ENCODE results near the gene TEAD4. TPM values are rescaled to one million over a fixed set of nuclear protein-coding genes. Genes with fewer than 3 reads are reported as not detected.

Gene TEAD4
- total RNA-seq, 1 experiment from 2014 or later = 33.8 TPM

GRCh38 chr12:3010214-3010930 is 51.2 kb downstream of the TEAD4 start:
- BruUV-seq (replicated peaks) = no TSS peak
- H3K4me3 Mint-ChIP-seq (ENCODE audit: unreplicated experiment) = no peak overlapping the region
- ChIA-PET POLR2A (no interaction called here), CTCF (no interaction called here)
- H3K9me3 Mint-ChIP-seq (ENCODE audit: unreplicated experiment) = no peaks in the 10 kb centered on the region
- H3K4me1 Mint-ChIP-seq (ENCODE audit: insufficient read depth, unreplicated experiment) = no peaks in the 10 kb centered on the region
- no peaks in the 10 kb centered on the region for H3K27me3 Mint-ChIP-seq (ENCODE audit: insufficient read depth, unreplicated experiment)
- H3K36me3 Mint-ChIP-seq (ENCODE audit: insufficient read depth, unreplicated experiment) = peaks cover 28% of the 10 kb centered on the region
- TF ChIP-seq CTCF (IDR thresholded peaks at IDR 0.05; ENCODE audit: unreplicated experiment) = no peak
- intact Hi-C loops (cut with micrococcal nuclease) = no loop called here
- no peak for DNase-seq (ENCODE audit: unreplicated experiment)
- no peak overlapping the region for H3K27ac Mint-ChIP-seq (ENCODE audit: low read depth, unreplicated experiment)

- Mint-ChIP-seq H3K9me3 (ENCODE audit: unreplicated experiment) (no peaks in the 10 kb centered on the region), H3K4me1 (ENCODE audit: insufficient read depth, unreplicated experiment) (no peaks in the 10 kb centered on the region), H3K27ac (ENCODE audit: low read depth, unreplicated experiment) (no peak overlapping the region), H3K36me3 (ENCODE audit: insufficient read depth, unreplicated experiment) (peaks cover 19% of the 10 kb centered on the region), H3K27me3 (ENCODE audit: insufficient read depth, unreplicated experiment) (no peaks in the 10 kb centered on the region), H3K4me3 (ENCODE audit: unreplicated experiment) (no peak overlapping the region)
- no peak for DNase-seq (ENCODE audit: unreplicated experiment)
- BruUV-seq (replicated peaks) = no TSS peak
- ChIA-PET CTCF (interaction anchor here (0.6 to 1.9 kb wide), 4 partner anchors 8 to 258 kb away, joined by 3 to 8 read pairs (median 4); no protein-coding TSS in a partner anchor), POLR2A (interaction anchor here (0.7 kb wide), 1 partner anchor 17 kb away, joined by 3 read pairs; no protein-coding TSS in a partner anchor)
- TF ChIP-seq CTCF (IDR thresholded peaks at IDR 0.05; ENCODE audit: unreplicated experiment) = no peak
- intact Hi-C loops (cut with micrococcal nuclease) = no loop called here
Observed at GRCh38 chr12:3012786-3013185, 53.6 kb downstream of the TEAD4 start.

- intact Hi-C loops (cut with micrococcal nuclease) = no loop called here
- POLR2A ChIA-PET = no interaction called here
- no peak for DNase-seq (ENCODE audit: unreplicated experiment)
- Mint-ChIP-seq H3K27ac (ENCODE audit: low read depth, unreplicated experiment) (no peak overlapping the region), H3K9me3 (ENCODE audit: unreplicated experiment) (no peaks in the 10 kb centered on the region), H3K27me3 (ENCODE audit: insufficient read depth, unreplicated experiment) (no peaks in the 10 kb centered on the region), H3K4me1 (ENCODE audit: insufficient read depth, unreplicated experiment) (no peaks in the 10 kb centered on the region), H3K4me3 (ENCODE audit: unreplicated experiment) (no peak overlapping the region), H3K36me3 (ENCODE audit: insufficient read depth, unreplicated experiment) (peaks cover 19% of the 10 kb centered on the region)
- no peak for TF ChIP-seq CTCF (IDR thresholded peaks at IDR 0.05; ENCODE audit: unreplicated experiment)
- BruUV-seq (replicated peaks) = no TSS peak
- CTCF ChIA-PET = no interaction called here
Observed at GRCh38 chr12:3014641-3015040, 55.4 kb downstream of the TEAD4 start.

GRCh38 chr12:3015356-3015755 is 56.2 kb downstream of the TEAD4 start:
- Mint-ChIP-seq H3K4me3 (ENCODE audit: unreplicated experiment) (no peak overlapping the region), H3K9me3 (ENCODE audit: unreplicated experiment) (no peaks in the 10 kb centered on the region), H3K27me3 (ENCODE audit: insufficient read depth, unreplicated experiment) (no peaks in the 10 kb centered on the region), H3K36me3 (ENCODE audit: insufficient read depth, unreplicated experiment) (peaks cover 19% of the 10 kb centered on the region), H3K4me1 (ENCODE audit: insufficient read depth, unreplicated experiment) (no peaks in the 10 kb centered on the region), H3K27ac (ENCODE audit: low read depth, unreplicated experiment) (no peak overlapping the region)
- ChIA-PET POLR2A (no interaction called here), CTCF (interaction anchor here (0.8 to 0.9 kb wide), 2 partner anchors 10 to 27 kb away, joined by 4 to 5 read pairs; no protein-coding TSS in a partner anchor)
- no TSS peak for BruUV-seq (replicated peaks)
- DNase-seq (ENCODE audit: unreplicated experiment) = no peak
- no peak for TF ChIP-seq CTCF (IDR thresholded peaks at IDR 0.05; ENCODE audit: unreplicated experiment)
- intact Hi-C loops (cut with micrococcal nuclease) = no loop called here
